RWPE2 (cell line): ENCODE measurements around the gene UBAC1.

Source experiments
- ATAC-seq: fragments of 200-7000 bp; cut with Tn5 transposase; 3 replicates; pipeline ENCODE4 v1.9.1; 2021; ENCODE audit warnings: low read depth
- DNase-seq: peaks from one replicate; pipeline ENCODE4 v3.0.0-alpha.2; 2020; ENCODE audit warnings: low spot score
- H3K27ac ChIP-seq: fragments of 450-650 bp; 2 replicates; pipeline ENCODE4 v1.5.1; 2017; ENCODE audit warnings: mild to moderate bottlenecking; ENCODE audit not compliant: poor library complexity, severe bottlenecking
- H3K27me3 ChIP-seq: fragments of 250-450 bp; sonication (Bioruptor Pico); 2 replicates; pipeline ENCODE4 v1.5.1; 2021; ENCODE audit warnings: mild to moderate bottlenecking, moderate library complexity; ENCODE audit not compliant: insufficient read depth, poor library complexity, severe bottlenecking
- H3K36me3 ChIP-seq: fragments of 250-450 bp; sonication (Bioruptor Pico); 2 replicates; pipeline ENCODE4 v1.5.1; 2020; ENCODE audit warnings: low read depth, mild to moderate bottlenecking, moderate library complexity
- H3K4me1 ChIP-seq: fragments of 250-450 bp; sonication (Bioruptor Pico); 2 replicates; pipeline ENCODE4 v1.5.1; 2021; ENCODE audit warnings: mild to moderate bottlenecking, moderate library complexity; ENCODE audit not compliant: insufficient read depth, poor library complexity, severe bottlenecking
- H3K4me3 ChIP-seq: fragments of 250-450 bp; sonication (Bioruptor Pico); 2 replicates; pipeline ENCODE4 v1.5.1; 2021; ENCODE audit warnings: mild to moderate bottlenecking, moderate library complexity; ENCODE audit not compliant: severe bottlenecking
- H3K9me3 ChIP-seq: fragments of 250-450 bp; sonication (Bioruptor Pico); 2 replicates; pipeline ENCODE4 v1.5.1; 2021; ENCODE audit warnings: mild to moderate bottlenecking, moderate library complexity; ENCODE audit not compliant: severe bottlenecking
- TF ChIP-seq, protein P1 (sequence below): fragments of 450-650 bp; IDR thresholded peaks from one replicate; pipeline ENCODE4 v1.5.1; 2017; ENCODE audit warnings: mild to moderate bottlenecking, moderate library complexity; ENCODE audit not compliant: poor library complexity, severe bottlenecking

UBAC1 gene

DNA sequence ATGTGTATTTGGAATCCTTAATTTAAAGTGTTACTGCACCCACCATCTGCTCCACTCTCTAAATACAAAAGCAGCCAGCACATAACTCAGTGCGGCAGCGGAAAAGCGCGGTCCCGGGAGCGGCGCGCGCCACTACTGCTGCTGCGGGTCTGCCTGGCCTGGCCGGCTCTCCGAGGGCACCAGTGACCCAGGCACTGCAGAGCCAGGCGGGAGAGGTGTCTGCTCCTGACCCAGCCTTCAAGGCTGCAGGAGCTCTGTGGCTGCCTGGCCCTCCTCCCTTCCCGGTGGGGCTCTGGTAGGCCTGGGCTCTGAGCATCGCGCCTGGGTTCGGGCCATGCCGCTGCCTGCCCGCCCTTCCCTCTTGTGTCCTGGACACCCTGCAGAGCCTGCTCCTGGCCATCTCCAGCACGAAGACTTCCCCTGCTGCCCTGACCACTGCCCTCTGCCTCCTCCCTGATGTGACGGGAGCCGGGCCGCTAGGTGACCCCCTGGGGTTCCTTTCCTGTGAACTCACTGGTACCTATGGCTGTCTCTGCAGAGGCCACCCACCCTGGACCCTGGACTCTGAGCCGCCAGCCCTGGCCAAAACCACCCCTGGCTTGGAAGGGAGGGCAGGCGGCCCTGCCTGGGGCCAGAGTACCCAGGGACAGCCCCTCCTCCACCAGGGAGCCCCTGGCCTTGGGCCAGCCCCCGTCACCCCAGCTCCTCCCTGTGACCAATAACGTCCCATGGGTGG lies 32.8 kb upstream of the UBAC1 start:
- H3K27ac ChIP-seq = no peak overlapping the region
- no peaks in the 10 kb centered on the region for H3K9me3 ChIP-seq
- H3K4me3 ChIP-seq = no peak overlapping the region
- H3K36me3 ChIP-seq = no peaks in the 10 kb centered on the region
- no peak for ATAC-seq
- TF ChIP-seq, protein P1, sequence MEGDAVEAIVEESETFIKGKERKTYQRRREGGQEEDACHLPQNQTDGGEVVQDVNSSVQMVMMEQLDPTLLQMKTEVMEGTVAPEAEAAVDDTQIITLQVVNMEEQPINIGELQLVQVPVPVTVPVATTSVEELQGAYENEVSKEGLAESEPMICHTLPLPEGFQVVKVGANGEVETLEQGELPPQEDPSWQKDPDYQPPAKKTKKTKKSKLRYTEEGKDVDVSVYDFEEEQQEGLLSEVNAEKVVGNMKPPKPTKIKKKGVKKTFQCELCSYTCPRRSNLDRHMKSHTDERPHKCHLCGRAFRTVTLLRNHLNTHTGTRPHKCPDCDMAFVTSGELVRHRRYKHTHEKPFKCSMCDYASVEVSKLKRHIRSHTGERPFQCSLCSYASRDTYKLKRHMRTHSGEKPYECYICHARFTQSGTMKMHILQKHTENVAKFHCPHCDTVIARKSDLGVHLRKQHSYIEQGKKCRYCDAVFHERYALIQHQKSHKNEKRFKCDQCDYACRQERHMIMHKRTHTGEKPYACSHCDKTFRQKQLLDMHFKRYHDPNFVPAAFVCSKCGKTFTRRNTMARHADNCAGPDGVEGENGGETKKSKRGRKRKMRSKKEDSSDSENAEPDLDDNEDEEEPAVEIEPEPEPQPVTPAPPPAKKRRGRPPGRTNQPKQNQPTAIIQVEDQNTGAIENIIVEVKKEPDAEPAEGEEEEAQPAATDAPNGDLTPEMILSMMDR = no peak
- DNase-seq = no peak
- peaks cover 11% of the 10 kb centered on the region for H3K27me3 ChIP-seq
- H3K4me1 ChIP-seq = peaks cover 8% of the 10 kb centered on the region

DNA sequence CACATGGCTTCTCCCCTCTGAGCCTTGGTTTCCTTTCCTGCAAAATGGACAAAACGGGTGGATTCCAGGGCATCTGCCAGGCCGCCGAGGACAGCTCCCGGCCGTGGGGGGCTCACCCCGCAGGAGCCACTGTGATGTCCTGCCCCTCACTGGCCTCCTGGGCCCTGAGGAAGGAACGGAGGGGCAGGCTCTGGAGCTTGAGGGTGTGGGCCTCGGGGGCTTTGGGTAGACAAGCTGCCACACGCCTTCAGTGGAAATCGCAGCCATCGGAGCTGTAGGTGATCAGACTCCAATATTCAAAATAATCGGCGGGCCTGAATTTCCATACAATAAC lies 32.2 kb upstream of the UBAC1 start:
- ATAC-seq (no peak), DNase-seq (no peak)
- H3K36me3 ChIP-seq = no peaks in the 10 kb centered on the region
- H3K27ac ChIP-seq = no peak overlapping the region
- peaks cover 11% of the 10 kb centered on the region for H3K27me3 ChIP-seq
- no peak overlapping the region for H3K4me3 ChIP-seq
- peaks cover 8% of the 10 kb centered on the region for H3K4me1 ChIP-seq
- H3K9me3 ChIP-seq = no peaks in the 10 kb centered on the region
- TF ChIP-seq, protein P1 = no peak

DNA sequence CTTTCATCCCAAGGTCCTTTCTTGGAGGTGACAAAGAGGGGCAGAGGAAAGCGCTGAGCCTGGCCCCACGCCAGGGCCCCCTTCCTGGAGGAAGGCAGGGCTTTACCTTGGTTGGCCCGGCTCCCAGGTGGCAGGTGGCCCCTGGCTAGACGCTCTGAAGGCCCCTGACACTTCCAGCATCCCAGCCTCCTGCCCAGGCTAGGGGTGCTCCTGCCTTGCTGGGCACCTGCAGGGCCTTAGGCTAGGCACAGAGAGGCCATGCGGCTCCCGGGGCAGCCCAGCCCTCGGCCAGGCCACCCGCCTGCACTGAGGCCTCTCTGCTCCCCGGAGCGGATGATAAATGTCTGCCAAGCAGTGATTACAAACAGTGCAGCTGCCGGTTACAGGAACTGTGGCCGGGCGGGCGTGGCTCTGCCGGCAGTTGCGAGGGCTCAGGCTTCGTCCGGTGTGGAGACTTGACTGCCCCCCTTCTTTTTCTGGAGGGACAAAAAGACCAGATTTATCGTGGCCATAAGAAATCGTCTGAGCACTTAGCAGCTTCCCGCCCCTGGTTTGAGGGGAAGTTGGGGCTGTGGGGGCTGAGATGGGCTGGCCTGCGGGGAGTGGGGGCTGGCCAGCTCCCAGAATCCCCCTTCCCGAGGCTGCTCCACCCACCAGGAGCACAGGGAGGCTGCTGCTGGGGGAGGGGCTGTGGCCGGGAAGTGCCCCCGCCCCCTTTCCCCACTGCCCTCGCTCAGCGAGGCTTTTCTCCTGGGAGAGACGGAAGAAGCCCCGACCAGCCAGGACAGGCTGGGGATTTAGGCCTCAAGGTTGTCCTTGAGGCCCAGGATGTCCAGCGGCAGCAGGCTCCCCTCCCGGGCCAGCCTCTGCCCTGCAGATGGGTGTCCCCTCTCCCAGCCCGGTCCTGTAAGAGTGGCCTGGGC lies 31.6 kb upstream of the UBAC1 start:
- H3K27me3 ChIP-seq = peaks cover 11% of the 10 kb centered on the region
- no peak overlapping the region for H3K4me3 ChIP-seq
- DNase-seq = no peak
- peak; percentile 72 for ATAC-seq
- no peak overlapping the region for H3K27ac ChIP-seq
- H3K4me1 ChIP-seq = peaks cover 8% of the 10 kb centered on the region
- TF ChIP-seq, protein P1 = no peak
- no peaks in the 10 kb centered on the region for H3K9me3 ChIP-seq
- no peaks in the 10 kb centered on the region for H3K36me3 ChIP-seq

DNA sequence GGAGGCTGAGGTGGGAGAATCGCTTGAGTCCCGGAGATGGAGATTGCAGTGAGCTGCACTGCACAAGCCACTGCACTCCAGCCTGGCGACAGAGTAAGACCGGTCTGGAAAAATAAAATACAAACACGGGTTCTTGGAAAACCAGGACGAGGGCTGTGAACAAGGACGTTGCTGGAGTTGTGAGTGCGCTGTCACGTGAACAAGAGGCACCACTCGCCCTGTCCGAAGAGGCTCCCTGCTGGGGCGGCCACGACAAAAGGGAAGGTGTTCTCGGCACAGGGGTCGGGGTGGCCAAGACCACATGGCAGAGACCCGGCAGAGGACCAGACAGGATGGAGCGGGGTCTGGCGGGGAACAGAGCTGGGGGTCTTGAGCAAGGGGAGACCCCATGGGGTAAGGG lies 30.6 kb upstream of the UBAC1 start:
- ATAC-seq (no peak), DNase-seq (no peak)
- H3K9me3 ChIP-seq = no peaks in the 10 kb centered on the region
- H3K27me3 ChIP-seq = peaks cover 11% of the 10 kb centered on the region
- TF ChIP-seq, protein P1 = no peak
- no peak overlapping the region for H3K27ac ChIP-seq
- H3K4me1 ChIP-seq = peaks cover 8% of the 10 kb centered on the region
- H3K4me3 ChIP-seq = no peak overlapping the region
- no peaks in the 10 kb centered on the region for H3K36me3 ChIP-seq
